ENCODE results near the gene SUMF1. TPM values are rescaled to one million over a fixed set of nuclear protein-coding genes. Genes with fewer than 3 reads are reported as not detected.
A peak's percentile ranks its signal among the peaks of the same experiment; 100 is the strongest.

SUMF1 gene
- total and polyA plus RNA-seq, 8 donors, result 5.3 to 170 (median 39.9) TPM

- WGBS, 5 donors, result 47 to 67% (median 52%) methylated on average over 3 of the region's 3 CpGs
- Histone ChIP-seq H3K4me3 (no peak overlapping the region), H3K9me3 (no peaks in the 10 kb centered on the region), H3K36me3 (peaks cover 0 to 66% (median 56%) of the 10 kb centered on the region in 4 donors), H3K27ac (peak overlapping the region in 3 of 5 donors; percentile 3 to 79 (median 72)), H3K4me1 (peaks cover 0 to 18% (median 7%) of the 10 kb centered on the region in 4 donors), H3K27me3 (no peaks in the 10 kb centered on the region)
- TF ChIP-seq, protein P1, sequence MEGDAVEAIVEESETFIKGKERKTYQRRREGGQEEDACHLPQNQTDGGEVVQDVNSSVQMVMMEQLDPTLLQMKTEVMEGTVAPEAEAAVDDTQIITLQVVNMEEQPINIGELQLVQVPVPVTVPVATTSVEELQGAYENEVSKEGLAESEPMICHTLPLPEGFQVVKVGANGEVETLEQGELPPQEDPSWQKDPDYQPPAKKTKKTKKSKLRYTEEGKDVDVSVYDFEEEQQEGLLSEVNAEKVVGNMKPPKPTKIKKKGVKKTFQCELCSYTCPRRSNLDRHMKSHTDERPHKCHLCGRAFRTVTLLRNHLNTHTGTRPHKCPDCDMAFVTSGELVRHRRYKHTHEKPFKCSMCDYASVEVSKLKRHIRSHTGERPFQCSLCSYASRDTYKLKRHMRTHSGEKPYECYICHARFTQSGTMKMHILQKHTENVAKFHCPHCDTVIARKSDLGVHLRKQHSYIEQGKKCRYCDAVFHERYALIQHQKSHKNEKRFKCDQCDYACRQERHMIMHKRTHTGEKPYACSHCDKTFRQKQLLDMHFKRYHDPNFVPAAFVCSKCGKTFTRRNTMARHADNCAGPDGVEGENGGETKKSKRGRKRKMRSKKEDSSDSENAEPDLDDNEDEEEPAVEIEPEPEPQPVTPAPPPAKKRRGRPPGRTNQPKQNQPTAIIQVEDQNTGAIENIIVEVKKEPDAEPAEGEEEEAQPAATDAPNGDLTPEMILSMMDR (IDR thresholded peaks at IDR 0.05), result no peak
- TF ChIP-seq POLR2AphosphoS5 (IDR thresholded peaks at IDR 0.05) (peak in 1 of 3 donors; percentile 4), EP300 (IDR thresholded peaks at IDR 0.05) (no peak), POLR2A (IDR thresholded peaks at IDR 0.05) (no peak)
- DNase-seq, result peak in 1 of 2 donors; percentile 39
- intact Hi-C loops (cut with DNase I; ENCODE audit: low total_unique reads), result no loop called here
Measured at GRCh38 chr3:4447295-4447999, 19.6 kb downstream of the SUMF1 start.

DNA sequence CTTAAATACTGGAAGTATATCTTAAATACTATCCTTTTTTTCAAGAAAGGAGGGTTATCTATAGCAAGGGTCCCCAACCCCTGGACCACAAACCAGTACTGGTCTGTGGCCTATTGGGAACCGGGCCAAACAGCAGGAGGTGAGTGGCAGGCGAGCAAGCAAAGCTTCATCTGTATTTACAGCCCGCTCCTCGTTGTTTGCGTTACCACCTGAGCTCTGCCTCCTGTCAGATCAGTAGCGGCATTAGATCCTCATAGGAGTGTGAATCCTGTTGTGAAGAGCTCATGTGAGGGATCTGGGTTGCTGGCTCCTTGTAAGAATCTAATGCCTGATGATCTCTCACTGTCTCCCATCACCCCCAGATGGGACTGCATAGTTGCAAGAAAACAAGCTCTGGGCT is 26.1 kb downstream of the SUMF1 start:
- Histone ChIP-seq H3K36me3 (peaks cover 0 to 30% (median 27%) of the 10 kb centered on the region in 4 donors), H3K4me3 (no peak overlapping the region), H3K27me3 (no peaks in the 10 kb centered on the region), H3K4me1 (no peaks in the 10 kb centered on the region), H3K9me3 (no peaks in the 10 kb centered on the region), H3K27ac (peak overlapping the region in 2 of 5 donors; percentile 15 to 61)
- no peak for TF ChIP-seq POLR2AphosphoS5 (IDR thresholded peaks at IDR 0.05)
- no peak for TF ChIP-seq POLR2A (IDR thresholded peaks at IDR 0.05)
- TF ChIP-seq, protein P1 (IDR thresholded peaks at IDR 0.05), result no peak
- TF ChIP-seq EP300 (IDR thresholded peaks at IDR 0.05), result no peak
- DNase-seq, result no peak
- 63 to 84% (median 79%) methylated on average over 6 of the region's 6 CpGs for WGBS, 5 donors
- intact Hi-C loops (cut with DNase I; ENCODE audit: low total_unique reads), result no loop called here

DNA sequence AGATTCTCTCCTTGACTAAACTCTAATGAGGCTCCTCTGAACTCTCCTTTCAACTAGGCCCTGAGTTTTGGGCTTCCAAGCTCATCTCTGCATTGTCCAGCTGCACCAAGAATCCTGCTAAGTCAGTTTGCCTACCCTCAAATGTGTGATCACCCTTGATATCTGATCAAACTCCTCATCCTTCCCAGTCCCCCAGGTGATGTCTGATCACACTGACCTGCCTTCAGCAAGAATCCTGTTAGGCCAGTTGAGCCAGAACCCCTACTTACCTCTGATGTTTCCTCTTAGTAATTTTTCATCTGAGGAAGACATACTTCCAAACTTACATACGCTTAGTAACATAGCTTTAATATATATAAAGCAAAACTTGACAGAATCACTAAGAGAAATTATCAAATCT is 28.8 kb downstream of the SUMF1 start:
- 93 to 100% (median 95%) methylated on average over 1 of the region's 1 CpG for WGBS, 5 donors
- H3K27ac ChIP-seq, result no peak overlapping the region
- DNase-seq, result no peak
- TF ChIP-seq POLR2A (IDR thresholded peaks at IDR 0.05) (no peak), POLR2AphosphoS5 (IDR thresholded peaks at IDR 0.05) (no peak), EP300 (IDR thresholded peaks at IDR 0.05) (no peak)
- TF ChIP-seq, protein P1 (IDR thresholded peaks at IDR 0.05), result no peak
- no peak overlapping the region for H3K4me3 ChIP-seq
- no peaks in the 10 kb centered on the region for H3K27me3 ChIP-seq
- no peaks in the 10 kb centered on the region for H3K9me3 ChIP-seq
- peaks cover 0 to 15% (median 14%) of the 10 kb centered on the region in 4 donors for H3K36me3 ChIP-seq
- H3K4me1 ChIP-seq, result no peaks in the 10 kb centered on the region
- intact Hi-C loops (cut with DNase I; ENCODE audit: low total_unique reads), result no loop called here

DNA sequence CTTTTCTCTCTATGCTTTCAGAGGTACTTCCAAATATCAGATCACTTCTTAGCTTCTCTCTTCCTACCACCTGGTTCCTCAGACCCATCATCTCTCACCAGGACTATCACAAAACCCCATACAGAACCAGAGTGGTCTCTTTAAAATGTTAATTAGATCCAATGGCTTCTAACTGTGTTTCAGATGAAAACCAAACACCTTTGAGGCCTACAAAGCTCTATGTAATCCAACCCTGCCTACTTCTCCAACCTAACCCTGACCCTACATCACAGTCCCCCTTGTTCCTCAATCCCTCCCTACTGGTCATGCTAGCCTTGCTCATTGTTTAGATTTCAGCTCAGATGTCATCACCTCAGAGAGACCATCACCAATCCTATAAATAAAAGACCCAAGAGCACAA is 34.8 kb downstream of the SUMF1 start:
- no peaks in the 10 kb centered on the region for H3K27me3 ChIP-seq
- H3K4me1 ChIP-seq, result peaks cover 0 to 21% (median 0%) of the 10 kb centered on the region in 4 donors
- H3K4me3 ChIP-seq, result no peak overlapping the region
- peaks cover 0 to 16% (median 10%) of the 10 kb centered on the region in 4 donors for H3K36me3 ChIP-seq
- no peak overlapping the region for H3K27ac ChIP-seq
- intact Hi-C loops (cut with DNase I; ENCODE audit: low total_unique reads), result no loop called here
- DNase-seq, result no peak
- TF ChIP-seq POLR2AphosphoS5 (IDR thresholded peaks at IDR 0.05) (no peak), EP300 (IDR thresholded peaks at IDR 0.05) (no peak), POLR2A (IDR thresholded peaks at IDR 0.05) (no peak)
- TF ChIP-seq, protein P1 (IDR thresholded peaks at IDR 0.05), result no peak
- H3K9me3 ChIP-seq, result no peaks in the 10 kb centered on the region

Data from stomach (tissue), 9 donors.